HepG2 (cell line): ENCODE results near the gene BRS3. TPM values are rescaled to one million over a fixed set of nuclear protein-coding genes. Genes with fewer than 3 reads are reported as not detected.

Experiments used
- ATAC-seq: fragments of 200-7000 bp; cut with Tn5 transposase; 3 replicates; pipeline ENCODE4 v1.9.1; 2020; ENCODE audit warnings: mild to moderate bottlenecking, moderate library complexity
- BruUV-seq: library from RNA; stranded (reverse); fragments of 400-500 nt; replicated peaks from 2 replicates; lab custom pipeline; 2021; lab: Mats Ljungman, UMichigan
- CTCF ChIA-PET: fragments of 300-600 bp; formaldehyde crosslinking; extraction: SDS; loops from one replicate; lab custom pipeline; 2021; ENCODE audit warnings: low total read pairs, inconsistent platforms, low intra/inter-chr PET ratio; lab: Yijun Ruan, JAX
- POLR2A ChIA-PET: fragments of 350-600 bp; sonication (Branson Sonifier 250); formaldehyde crosslinking; loops from one replicate; lab custom pipeline; 2020; ENCODE audit warnings: antibody characterized with exemption, inconsistent platforms; lab: Yijun Ruan, JAX
- DNase-seq: peaks from one replicate; pipeline ENCODE4 v3.0.0-alpha.2; 2015; ENCODE audit warnings: low spot score
- FAIRE-seq: peaks from 3 replicates; lab custom pipeline; 2011; peaks lifted over from hg19 to GRCh38; lab: Jason Lieb, UNC
- H2AFZ ChIP-seq: one replicate; pipeline ENCODE4 v1.6.1; 2011; ENCODE audit warnings: low read length, inconsistent platforms
- H3K27ac ChIP-seq: fragments of 300-600 bp; 3 replicates; pipeline ENCODE4 v1.8.0; 2011; ENCODE audit warnings: mixed run types, mild to moderate bottlenecking, mixed read lengths, low read length, inconsistent platforms; ENCODE audit not compliant: insufficient read depth; ENCODE audit errors: extremely low read length
- H3K27me3 ChIP-seq, 2 experiments: fragments of 200-600 bp in 1 of 2; 2 replicates in 1 of 2; 3 replicates in 1 of 2; pipeline versions ENCODE4 v1.6.0 to v1.8.0; 2011; ENCODE audit warnings: low read length in 2 of 2, mild to moderate bottlenecking in 2 of 2, moderate library complexity in 2 of 2, inconsistent platforms in 1 of 2; ENCODE audit not compliant: insufficient read depth in 2 of 2, control insufficient read depth in 1 of 2
- H3K36me3 ChIP-seq, 2 experiments: fragments of 200-600 bp in 1 of 2; replicated peaks in 1 of 2; 2 replicates in 1 of 2; 3 replicates in 1 of 2; pipeline versions ENCODE4 v1.5.1 to v1.8.0; 2011; ENCODE audit warnings: low read length in 2 of 2, inconsistent platforms in 1 of 2; ENCODE audit not compliant: insufficient read depth in 2 of 2, control insufficient read depth in 1 of 2
- H3K4me1 ChIP-seq: 2 replicates; pipeline ENCODE4 v1.5.1; 2012; ENCODE audit warnings: low read length, inconsistent platforms; ENCODE audit not compliant: insufficient read depth
- H3K4me2 ChIP-seq: 2 replicates; pipeline ENCODE4 v1.6.0; 2011; ENCODE audit warnings: low read depth, low read length, inconsistent platforms
- H3K4me3 ChIP-seq, 3 experiments: fragments of 200-600 bp in 1 of 3; sonication (generic), shearing (Covaris generic) in 1 of 3; replicated peaks in 1 of 3; 2 replicates each; pipeline ENCODE4 v1.5.1; 2011 to 2016; ENCODE audit warnings: low read length in 3 of 3, inconsistent platforms in 2 of 3, low read depth in 2 of 3, mild to moderate bottlenecking in 2 of 3, control low read depth in 1 of 3, mixed read lengths in 1 of 3; ENCODE audit not compliant: insufficient read depth in 1 of 3
- H3K79me2 ChIP-seq: one replicate; pipeline ENCODE4 v1.6.1; 2011; ENCODE audit warnings: low read length, inconsistent platforms; ENCODE audit not compliant: insufficient read depth
- H3K9ac ChIP-seq: 2 replicates; pipeline ENCODE4 v1.6.0; 2011; ENCODE audit warnings: mild to moderate bottlenecking, low read depth, low read length, inconsistent platforms; ENCODE audit not compliant: insufficient read depth
- H3K9me3 ChIP-seq: 2 replicates; pipeline ENCODE4 v1.5.1; 2012; ENCODE audit warnings: mild to moderate bottlenecking, low read length
- H4K20me1 ChIP-seq: 2 replicates; pipeline ENCODE4 v1.6.0; 2011; ENCODE audit warnings: inconsistent platforms, mild to moderate bottlenecking, low read length, moderate library complexity; ENCODE audit not compliant: insufficient read depth
- CCDC6 ChIP-seq: sonication (generic); formaldehyde crosslinking; IDR thresholded peaks from 2 replicates; pipeline ENCODE4 v1.8.1; 2022; ENCODE audit warnings: mild to moderate bottlenecking, missing genetic modification reagents, moderate library complexity
- HNRNPUL1 ChIP-seq: fragments of 200-400 bp; formaldehyde crosslinking; IDR thresholded peaks from 2 replicates; pipeline ENCODE4 v1.6.1; 2017; ENCODE audit warnings: low read depth, mild to moderate bottlenecking, low read length, moderate library complexity
- KMT2A ChIP-seq: sonication (generic); formaldehyde crosslinking; IDR thresholded peaks from 2 replicates; pipeline ENCODE4 v1.4.0; 2020; ENCODE audit warnings: missing genetic modification reagents
- KMT2B ChIP-seq: IDR thresholded peaks from 2 replicates; pipeline ENCODE4 v1.6.1; 2016; ENCODE audit warnings: missing genetic modification reagents, missing compliant biosample characterization
- MEIS1 ChIP-seq: sonication (generic); formaldehyde crosslinking; IDR thresholded peaks from 2 replicates; pipeline ENCODE4 v1.9.0; 2021; ENCODE audit warnings: mild to moderate bottlenecking, missing genetic modification reagents, moderate library complexity, borderline replicate concordance
- SETDB1 ChIP-seq: sonication (generic); formaldehyde crosslinking; IDR thresholded peaks from 2 replicates; pipeline ENCODE4 v1.5.1; 2020; ENCODE audit warnings: missing genetic modification reagents, mild to moderate bottlenecking, borderline replicate concordance
- SIN3B ChIP-seq: fragments of 150-350 bp; IDR thresholded peaks from 2 replicates; pipeline ENCODE4 v1.6.1; 2014; ENCODE audit warnings: low read length
- SYNCRIP ChIP-seq: fragments of 200-400 bp; formaldehyde crosslinking; IDR thresholded peaks from 2 replicates; pipeline ENCODE4 v1.6.1; 2018; ENCODE audit warnings: mild to moderate bottlenecking, low read depth, low read length; ENCODE audit not compliant: insufficient read depth
- TCF7L2 ChIP-seq: IDR thresholded peaks from 2 replicates; pipeline ENCODE4 v1.6.1; 2011; ENCODE audit warnings: mild to moderate bottlenecking, low read depth, low read length, moderate library complexity
- U2AF2 ChIP-seq: fragments of 200-400 bp; formaldehyde crosslinking; IDR thresholded peaks from 2 replicates; pipeline ENCODE4 v1.6.1; 2017; ENCODE audit warnings: low read depth, mild to moderate bottlenecking, low read length
- ZBTB21 ChIP-seq: sonication (generic); formaldehyde crosslinking; IDR thresholded peaks from 2 replicates; pipeline ENCODE4 v1.4.0; 2020; ENCODE audit warnings: missing genetic modification reagents
- ZFP36L1 ChIP-seq: sonication (generic); formaldehyde crosslinking; IDR thresholded peaks from 2 replicates; pipeline ENCODE4 v1.8.0; 2022; ENCODE audit warnings: mild to moderate bottlenecking, missing genetic modification reagents, moderate library complexity
- ZNF552 ChIP-seq: sonication (generic); formaldehyde crosslinking; IDR thresholded peaks from 2 replicates; pipeline ENCODE4 v1.9.0; 2022; ENCODE audit warnings: missing genetic modification reagents, mild to moderate bottlenecking, borderline replicate concordance
- WGBS: methylation state at CpG from one replicate; pipeline ENCODE4 v1.1.6; 2017; ENCODE audit warnings: low lambda C conversion rate; 5-methylcytosine and 5-hydroxymethylcytosine counted together
- in situ Hi-C: cut with HindIII; loops from 2 replicates; pipeline ENCODE4 v1.10.0; 2017; ENCODE audit warnings: low pct_unique_long_range_greater_than_20kb; ENCODE audit not compliant: extremely low pct_ligation_motif_present
- intact Hi-C: fragments of 100-400 bp; cut with micrococcal nuclease; formaldehyde crosslinking; loops from one replicate; pipeline ENCODE4 v1.10.0; 2022; ENCODE audit not compliant: unreplicated experiment
- polyA plus RNA-seq, 8 experiments: library from polyadenylated mRNA; depleted of rRNA in 3 of 8; stranded (reverse) in 7 of 8; unstranded in 1 of 8; fragments of >200 nt; fragmentation: Illumina TruSeq in 4 of 8; extraction: Trizol in 4 of 8; gene quantifications; 2 replicates each; pipeline versions ENCODE4 v1.2.1 to v1.2.3, GENCODE V29; 2011 to 2016; ENCODE audit warnings: low read depth in 4 of 8, missing spikeins in 1 of 8, mixed read lengths in 1 of 8; ENCODE audit not compliant: insufficient read depth in 1 of 8
- total RNA-seq, 5 experiments: library from RNA; depleted of rRNA; stranded (reverse); fragments of >200 nt; fragmentation: Illumina TruSeq; extraction: Trizol; gene quantifications; 2 replicates each; pipeline ENCODE4 v1.2.3, GENCODE V29; 2016; ENCODE audit warnings: low read depth in 1 of 5
- TF ChIP-seq, protein P1 (sequence below): sonication (generic); formaldehyde crosslinking; IDR thresholded peaks from 2 replicates; pipeline ENCODE4 v1.4.0; 2020; ENCODE audit warnings: low read depth, mild to moderate bottlenecking, missing genetic modification reagents
- TF ChIP-seq, protein P2 (sequence below): sonication (generic); formaldehyde crosslinking; IDR thresholded peaks from 2 replicates; pipeline ENCODE4 v1.5.0; 2020; ENCODE audit warnings: mild to moderate bottlenecking, low read depth, missing genetic modification reagents, borderline replicate concordance

Gene BRS3
- total and polyA plus RNA-seq, 2 of the 13 experiments (the other 11 are each of a cell fraction or from before 2014, with no cell fraction given): not detected

DNA sequence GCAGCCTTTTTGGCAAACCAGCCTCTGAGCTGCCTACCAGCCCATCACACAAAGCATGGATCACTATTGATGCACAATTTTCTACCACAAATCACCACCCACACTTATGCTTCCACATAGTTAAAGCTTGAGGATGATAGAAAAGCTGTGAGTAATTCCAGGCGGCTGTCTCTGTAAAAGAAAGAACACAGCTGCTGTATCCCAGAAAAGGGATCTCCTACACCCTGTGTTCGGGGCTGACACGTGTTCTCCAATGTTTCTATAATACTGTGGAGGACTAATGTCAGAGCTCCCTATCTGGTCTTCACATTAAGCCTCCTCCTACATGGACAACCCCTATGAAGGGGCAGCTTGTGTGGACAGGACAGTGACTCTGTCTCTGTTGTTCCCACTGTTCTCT is 12.5 kb upstream of the BRS3 start:
- no peak overlapping the region for H3K9ac ChIP-seq
- no peak overlapping the region for H3K27ac ChIP-seq
- BruUV-seq: no TSS peak
- H3K4me2 ChIP-seq: no peak overlapping the region
- H2AFZ ChIP-seq: no peak overlapping the region
- intact Hi-C loops (no loop called here), in situ Hi-C loops (no loop called here)
- H3K4me1 ChIP-seq: no peaks in the 10 kb centered on the region
- no peak overlapping the region for H3K4me3 ChIP-seq
- no peaks in the 10 kb centered on the region for H4K20me1 ChIP-seq
- no peaks in the 10 kb centered on the region for H3K36me3 ChIP-seq
- ATAC-seq (no peak), FAIRE-seq (no peak), DNase-seq (no peak)
- CTCF ChIA-PET: no interaction called here
- H3K9me3 ChIP-seq: no peaks in the 10 kb centered on the region
- H3K79me2 ChIP-seq: no peaks in the 10 kb centered on the region
- WGBS: no CpG with 5 or more reads among the region's 3 CpGs
- TF ChIP-seq ZNF552 (no peak), U2AF2 (no peak), MEIS1 (CRISPR knock-in tag) (no peak), KMT2B (CRISPR knock-in tag) (no peak), KMT2A (CRISPR knock-in tag) (no peak), HNRNPUL1 (no peak)
- TF ChIP-seq, protein P1, sequence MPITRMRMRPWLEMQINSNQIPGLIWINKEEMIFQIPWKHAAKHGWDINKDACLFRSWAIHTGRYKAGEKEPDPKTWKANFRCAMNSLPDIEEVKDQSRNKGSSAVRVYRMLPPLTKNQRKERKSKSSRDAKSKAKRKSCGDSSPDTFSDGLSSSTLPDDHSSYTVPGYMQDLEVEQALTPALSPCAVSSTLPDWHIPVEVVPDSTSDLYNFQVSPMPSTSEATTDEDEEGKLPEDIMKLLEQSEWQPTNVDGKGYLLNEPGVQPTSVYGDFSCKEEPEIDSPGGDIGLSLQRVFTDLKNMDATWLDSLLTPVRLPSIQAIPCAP (CRISPR knock-in tag): no peak
- H3K27me3 ChIP-seq: no peaks in the 10 kb centered on the region
- POLR2A ChIA-PET: no interaction called here

DNA sequence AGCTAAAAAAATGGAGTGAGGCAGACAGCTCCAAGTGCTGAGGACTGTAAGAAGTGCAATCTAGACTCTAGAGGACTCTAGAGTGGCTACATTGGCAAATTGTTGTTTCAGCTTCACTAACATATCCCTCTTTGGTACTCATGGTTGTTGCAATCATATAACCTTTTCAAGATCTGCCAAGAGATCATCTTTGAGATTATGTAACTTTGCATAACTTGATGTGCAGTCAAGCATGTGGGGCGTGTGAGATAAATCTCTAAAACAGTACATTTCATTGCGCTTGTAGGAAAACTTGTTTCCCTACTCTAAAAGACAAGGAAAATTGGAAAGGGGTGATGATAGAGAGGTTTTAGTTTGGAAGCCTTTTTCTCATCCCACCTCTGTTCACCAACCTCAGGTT is 11.2 kb upstream of the BRS3 start:
- ATAC-seq: no peak
- no peak for TF ChIP-seq SETDB1
- no peak for TF ChIP-seq ZBTB21 (CRISPR knock-in tag)
- no peak for TF ChIP-seq TCF7L2
- no peak for TF ChIP-seq SIN3B
- TF ChIP-seq SYNCRIP: no peak
- TF ChIP-seq, protein P2, sequence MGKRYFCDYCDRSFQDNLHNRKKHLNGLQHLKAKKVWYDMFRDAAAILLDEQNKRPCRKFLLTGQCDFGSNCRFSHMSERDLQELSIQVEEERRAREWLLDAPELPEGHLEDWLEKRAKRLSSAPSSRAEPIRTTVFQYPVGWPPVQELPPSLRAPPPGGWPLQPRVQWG: no peak
- TF ChIP-seq ZFP36L1 (CRISPR knock-in tag): no peak
- TF ChIP-seq CCDC6 (CRISPR knock-in tag): no peak

More for the DNA sequence above, 11.2 kb upstream of the BRS3 start:
- FAIRE-seq: no peak
- intact Hi-C loops: no loop called here
- H3K4me3 ChIP-seq: no peak overlapping the region
- H3K4me2 ChIP-seq: no peak overlapping the region
- H3K79me2 ChIP-seq: no peaks in the 10 kb centered on the region
- H3K27me3 ChIP-seq: no peaks in the 10 kb centered on the region
- no peaks in the 10 kb centered on the region for H3K36me3 ChIP-seq
- no peaks in the 10 kb centered on the region for H4K20me1 ChIP-seq
- BruUV-seq: no TSS peak
- H3K9ac ChIP-seq: no peak overlapping the region
- CTCF ChIA-PET: no interaction called here
- DNase-seq: no peak
- H3K9me3 ChIP-seq: no peaks in the 10 kb centered on the region
- no peak overlapping the region for H3K27ac ChIP-seq
- POLR2A ChIA-PET: no interaction called here
- 3% methylated on average over 2 of the region's 2 CpGs for WGBS
- H2AFZ ChIP-seq: no peak overlapping the region
- H3K4me1 ChIP-seq: no peaks in the 10 kb centered on the region
- in situ Hi-C loops: no loop called here
